Tibial nerve (tissue), 4 donors: Measurements from ENCODE around the gene CBL. TPM values are rescaled to one million over a fixed set of nuclear protein-coding genes. Genes with fewer than 3 reads are reported as not detected.

Experiments used
- DNase-seq, 2 donors: peaks; one replicate each; pipeline ENCODE4 v3.0.0-alpha.2; 2019; ENCODE audit warnings: low spot score in 2 of 2
- H3K27ac ChIP-seq, 4 donors: fragments of 200-600 bp; sonication (generic) in 3 of 4; one replicate each; pipeline ENCODE4 v1.5.1; 2017 to 2019; ENCODE audit warnings: mild to moderate bottlenecking in 1 of 4
- H3K27me3 ChIP-seq, 2 donors: fragments of 200-600 bp; sonication (generic) in 1 of 2; one replicate each; pipeline versions ENCODE4 v1.5.1 to v1.6.0; 2017 to 2019
- H3K36me3 ChIP-seq, 3 donors: fragments of 200-600 bp; sonication (generic); one replicate each; pipeline ENCODE4 v1.5.1; 2018 to 2019
- H3K4me1 ChIP-seq, 4 donors: fragments of 200-600 bp; sonication (generic) in 3 of 4; one replicate each; pipeline ENCODE4 v1.5.1; 2017 to 2019
- H3K4me3 ChIP-seq, 4 donors: fragments of 200-600 bp; sonication (generic) in 3 of 4; one replicate each; pipeline ENCODE4 v1.5.1; 2017 to 2019; ENCODE audit warnings: mild to moderate bottlenecking in 1 of 4, moderate library complexity in 1 of 4
- H3K9me3 ChIP-seq, 4 donors: fragments of 200-600 bp; sonication (generic) in 3 of 4; one replicate each; pipeline ENCODE4 v1.5.1; 2017 to 2019
- EP300 ChIP-seq, 2 donors: sonication (generic); formaldehyde crosslinking; IDR thresholded peaks; one replicate each; pipeline ENCODE4 v1.6.1; 2017; ENCODE audit warnings: antibody characterized with exemption in 2 of 2, mild to moderate bottlenecking in 1 of 2
- POLR2A ChIP-seq, 2 donors: fragments of 450-650 bp; IDR thresholded peaks; one replicate each; pipeline ENCODE4 v1.6.1; 2017; ENCODE audit warnings: antibody characterized with exemption in 2 of 2, mild to moderate bottlenecking in 2 of 2, moderate library complexity in 2 of 2
- WGBS, 2 donors: methylation state at CpG; one replicate each; pipeline ENCODE4 v1.1.5; 2018; 5-methylcytosine and 5-hydroxymethylcytosine counted together
- total RNA-seq, 4 donors: library from RNA; depleted of rRNA; stranded (reverse); fragments of >200 nt; gene quantifications; one replicate each; pipeline ENCODE4 v1.1.0, GENCODE V29; 2016
- TF ChIP-seq, protein P1 (sequence below), 5 experiments: fragments of 200-600 bp in 3 of 5; fragments of 450-650 bp in 2 of 5; sonication (generic) in 3 of 5; IDR thresholded peaks; one replicate each; pipeline ENCODE4 v1.5.1; 2016 to 2019; ENCODE audit warnings: antibody characterized with exemption in 5 of 5, mild to moderate bottlenecking in 3 of 5, moderate library complexity in 2 of 5

CBL gene
- total RNA-seq, 4 donors from 2014 or later: 14.2 to 19.2 (median 16.0) TPM

DNA sequence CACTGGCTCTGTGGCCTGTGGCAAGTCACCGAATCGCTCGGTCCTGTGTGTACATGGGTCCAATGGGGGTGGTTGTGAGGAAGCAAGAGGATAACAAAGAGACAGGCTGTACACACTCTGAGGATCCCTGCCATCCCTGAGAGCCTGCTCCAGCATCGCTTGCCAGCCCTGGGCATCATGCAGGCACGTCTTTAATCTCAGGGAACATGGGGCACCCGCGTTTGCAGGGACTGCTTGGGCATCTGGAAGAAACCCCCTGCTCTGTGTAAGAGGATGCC, 135.8 kb downstream of the CBL start:
- Histone ChIP-seq H3K9me3 (no peaks in the 10 kb centered on the region), H3K4me3 (no peak overlapping the region), H3K27ac (peak overlapping the region in 1 of 4 donors; percentile 95), H3K36me3 (peaks cover 0 to 8% (median 0%) of the 10 kb centered on the region in 3 donors), H3K27me3 (no peaks in the 10 kb centered on the region), H3K4me1 (peaks cover 0 to 48% (median 31%) of the 10 kb centered on the region in 4 donors)
- no peak for DNase-seq
- TF ChIP-seq, protein P1, sequence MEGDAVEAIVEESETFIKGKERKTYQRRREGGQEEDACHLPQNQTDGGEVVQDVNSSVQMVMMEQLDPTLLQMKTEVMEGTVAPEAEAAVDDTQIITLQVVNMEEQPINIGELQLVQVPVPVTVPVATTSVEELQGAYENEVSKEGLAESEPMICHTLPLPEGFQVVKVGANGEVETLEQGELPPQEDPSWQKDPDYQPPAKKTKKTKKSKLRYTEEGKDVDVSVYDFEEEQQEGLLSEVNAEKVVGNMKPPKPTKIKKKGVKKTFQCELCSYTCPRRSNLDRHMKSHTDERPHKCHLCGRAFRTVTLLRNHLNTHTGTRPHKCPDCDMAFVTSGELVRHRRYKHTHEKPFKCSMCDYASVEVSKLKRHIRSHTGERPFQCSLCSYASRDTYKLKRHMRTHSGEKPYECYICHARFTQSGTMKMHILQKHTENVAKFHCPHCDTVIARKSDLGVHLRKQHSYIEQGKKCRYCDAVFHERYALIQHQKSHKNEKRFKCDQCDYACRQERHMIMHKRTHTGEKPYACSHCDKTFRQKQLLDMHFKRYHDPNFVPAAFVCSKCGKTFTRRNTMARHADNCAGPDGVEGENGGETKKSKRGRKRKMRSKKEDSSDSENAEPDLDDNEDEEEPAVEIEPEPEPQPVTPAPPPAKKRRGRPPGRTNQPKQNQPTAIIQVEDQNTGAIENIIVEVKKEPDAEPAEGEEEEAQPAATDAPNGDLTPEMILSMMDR (IDR thresholded peaks at IDR 0.05): no peak
- no peak for TF ChIP-seq POLR2A (IDR thresholded peaks at IDR 0.05)
- no peak for TF ChIP-seq EP300 (IDR thresholded peaks at IDR 0.05)
- 66 to 69% methylated on average over 6 to 7 of the region's 7 CpGs for WGBS, 2 donors

DNA sequence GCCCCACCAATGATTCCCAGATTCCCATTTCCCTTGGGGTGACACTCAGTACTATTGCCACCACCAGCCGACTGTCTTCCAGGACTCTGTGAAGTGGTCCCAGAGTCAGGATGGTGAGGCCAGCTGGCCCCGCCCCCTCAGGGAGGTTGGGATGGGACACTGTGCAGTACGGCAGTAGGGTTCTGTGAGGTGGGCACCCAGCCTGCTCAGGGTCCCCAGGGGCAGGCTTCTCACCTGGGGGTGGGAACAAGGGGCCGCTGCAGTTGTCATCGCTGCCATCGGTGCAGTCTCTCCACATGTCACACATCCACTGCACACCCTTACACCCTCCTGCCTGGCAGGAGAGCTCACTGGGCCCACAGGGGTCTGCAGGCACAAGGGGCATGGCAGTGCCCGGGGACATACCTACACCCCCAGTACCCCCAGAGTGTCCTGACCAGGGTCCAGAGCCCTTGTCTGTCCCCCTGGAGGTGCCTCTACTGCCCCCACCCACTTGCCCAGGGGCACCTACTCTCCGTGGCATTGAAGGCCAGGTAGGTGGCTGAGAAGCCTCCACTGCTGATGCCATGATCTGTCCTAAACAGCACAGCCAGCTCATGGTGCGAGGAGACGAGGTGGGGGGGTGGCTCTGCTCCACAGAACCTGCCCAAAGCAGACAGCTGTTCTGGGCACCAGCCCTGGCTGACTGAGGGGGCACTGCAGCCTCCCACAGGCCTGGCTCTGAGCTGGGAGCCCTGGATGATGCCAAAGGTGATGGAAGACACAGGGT, 136.4 kb downstream of the CBL start:
- Histone ChIP-seq H3K27me3 (no peaks in the 10 kb centered on the region), H3K4me1 (peaks cover 0 to 42% (median 31%) of the 10 kb centered on the region in 4 donors), H3K36me3 (peaks cover 0 to 2% (median 0%) of the 10 kb centered on the region in 3 donors), H3K27ac (no peak overlapping the region), H3K4me3 (no peak overlapping the region), H3K9me3 (no peaks in the 10 kb centered on the region)
- 79 to 83% methylated on average over 5 to 6 of the region's 10 CpGs for WGBS, 2 donors
- DNase-seq: no peak
- TF ChIP-seq, protein P1 (IDR thresholded peaks at IDR 0.05): no peak
- TF ChIP-seq POLR2A (IDR thresholded peaks at IDR 0.05) (no peak), EP300 (IDR thresholded peaks at IDR 0.05) (no peak)

DNA sequence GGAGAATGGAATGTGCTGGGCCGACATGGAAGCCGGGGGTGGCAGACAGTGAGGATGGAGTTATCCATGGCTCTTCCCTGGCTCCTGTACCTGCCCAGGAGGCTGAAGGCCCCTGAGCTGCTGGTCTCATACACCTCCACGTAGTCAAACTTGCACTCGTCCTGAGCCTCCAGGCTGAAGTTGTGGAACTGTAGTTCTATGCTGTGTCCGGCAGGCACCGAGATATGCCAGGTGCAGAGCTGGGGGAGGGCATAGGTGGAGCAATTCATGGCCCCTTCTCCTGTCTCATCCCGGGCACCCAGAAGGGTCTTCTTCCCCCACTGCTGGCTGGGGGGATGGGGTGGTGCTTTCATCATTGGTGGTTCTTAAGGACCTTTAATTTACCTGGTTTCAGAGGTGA, 137.6 kb downstream of the CBL start:
- no peaks in the 10 kb centered on the region for H3K27me3 ChIP-seq
- H3K4me1 ChIP-seq: peaks cover 0 to 31% (median 24%) of the 10 kb centered on the region in 4 donors
- H3K36me3 ChIP-seq: no peaks in the 10 kb centered on the region
- no peak for TF ChIP-seq EP300 (IDR thresholded peaks at IDR 0.05)
- TF ChIP-seq, protein P1 (IDR thresholded peaks at IDR 0.05): no peak
- 85 to 89% methylated on average over 6 to 7 of the region's 7 CpGs for WGBS, 2 donors
- no peaks in the 10 kb centered on the region for H3K9me3 ChIP-seq
- no peak overlapping the region for H3K27ac ChIP-seq
- no peak overlapping the region for H3K4me3 ChIP-seq
- no peak for DNase-seq

DNA sequence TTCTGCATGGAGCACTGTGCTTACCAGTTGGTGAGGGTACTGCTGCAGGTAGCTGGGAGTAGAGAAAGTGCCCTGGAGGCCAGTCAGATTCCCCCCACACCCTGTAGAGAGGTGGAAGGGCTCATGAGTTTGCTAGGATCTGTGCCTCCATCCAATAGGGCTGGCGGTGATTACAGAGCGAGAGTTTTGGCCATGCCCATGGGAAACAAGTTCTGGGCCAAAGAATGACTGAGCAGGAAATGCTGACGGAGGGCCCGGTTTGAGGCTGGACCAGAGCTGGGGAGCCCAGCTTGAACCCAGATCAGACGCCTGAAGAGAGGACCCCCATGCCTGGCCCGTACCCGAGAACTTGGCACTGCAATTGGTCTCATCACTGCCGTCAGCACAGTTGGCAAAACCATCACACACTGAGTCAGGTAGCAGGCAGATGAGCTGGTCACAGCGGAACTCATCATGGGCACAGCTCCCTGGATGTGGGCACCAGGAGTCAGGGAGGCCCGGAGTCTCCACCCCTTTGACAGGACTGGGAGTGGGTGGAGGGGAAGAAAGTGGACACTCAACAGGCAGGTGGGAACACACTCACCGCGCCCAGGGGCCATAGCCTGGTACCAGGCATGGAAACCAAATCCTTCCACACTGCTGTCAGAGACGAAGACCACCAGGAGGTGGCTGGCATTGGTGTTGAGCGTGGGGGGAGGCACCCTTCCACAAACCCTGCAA, 138.3 kb downstream of the CBL start:
- no peak for TF ChIP-seq EP300 (IDR thresholded peaks at IDR 0.05)
- TF ChIP-seq, protein P1 (IDR thresholded peaks at IDR 0.05): no peak
- no peak for TF ChIP-seq POLR2A (IDR thresholded peaks at IDR 0.05)
- Histone ChIP-seq H3K9me3 (no peaks in the 10 kb centered on the region), H3K4me1 (peaks cover 0 to 23% (median 18%) of the 10 kb centered on the region in 4 donors), H3K36me3 (no peaks in the 10 kb centered on the region), H3K27me3 (no peaks in the 10 kb centered on the region), H3K27ac (no peak overlapping the region), H3K4me3 (no peak overlapping the region)
- DNase-seq: no peak
- 73 to 84% methylated on average over 14 of the region's 14 CpGs for WGBS, 2 donors

DNA sequence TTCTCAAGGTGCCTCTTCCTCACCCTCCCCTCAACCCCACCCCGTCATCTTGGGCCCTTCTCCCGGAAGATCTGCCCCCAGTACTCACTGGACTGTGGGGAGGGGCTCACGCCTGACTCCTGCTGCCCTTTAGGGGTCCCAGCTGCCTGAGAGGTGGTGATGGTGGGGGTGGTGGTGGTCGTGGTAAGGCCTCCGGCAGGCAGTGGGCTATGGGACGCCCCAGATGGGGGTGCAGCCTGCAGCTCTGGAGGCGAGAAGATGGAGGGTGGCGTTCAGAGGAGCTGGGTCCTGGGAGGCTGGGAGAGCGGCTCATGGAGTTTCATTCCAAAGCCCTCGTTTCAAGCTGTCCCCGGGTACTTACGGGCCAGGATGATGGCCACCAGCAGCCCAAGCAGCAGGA, 139.5 kb downstream of the CBL start:
- Histone ChIP-seq H3K36me3 (no peaks in the 10 kb centered on the region), H3K4me1 (peaks cover 0 to 11% (median 8%) of the 10 kb centered on the region in 4 donors), H3K27me3 (no peaks in the 10 kb centered on the region), H3K9me3 (no peaks in the 10 kb centered on the region), H3K4me3 (no peak overlapping the region), H3K27ac (no peak overlapping the region)
- 84 to 88% methylated on average over 12 of the region's 12 CpGs for WGBS, 2 donors
- no peak for DNase-seq
- TF ChIP-seq, protein P1 (IDR thresholded peaks at IDR 0.05): no peak
- TF ChIP-seq POLR2A (IDR thresholded peaks at IDR 0.05) (no peak), EP300 (IDR thresholded peaks at IDR 0.05) (no peak)
